H9 (cell line): ENCODE data around the gene HES4. TPM values are rescaled to one million over a fixed set of nuclear protein-coding genes. Genes with fewer than 3 reads are reported as not detected.

Source experiments
- DNase-seq: peaks from one replicate; pipeline ENCODE4 v3.0.0-alpha.2; 2017
- H2AFZ ChIP-seq: one replicate; pipeline ENCODE4 v1.6.1; 2013; ENCODE audit warnings: mild to moderate bottlenecking, low read length, control low read depth, moderate library complexity
- H2AK5ac ChIP-seq: 2 replicates; pipeline ENCODE4 v1.6.1; 2013; ENCODE audit warnings: low read length, control low read depth, mixed read lengths; ENCODE audit not compliant: insufficient read length
- H2BK120ac ChIP-seq: one replicate; pipeline ENCODE4 v1.6.1; 2013; ENCODE audit warnings: low read depth, mild to moderate bottlenecking, low read length, control low read depth, inconsistent platforms; ENCODE audit not compliant: poor library complexity, severe bottlenecking
- H2BK12ac ChIP-seq: 2 replicates; pipeline ENCODE4 v1.6.1; 2013; ENCODE audit warnings: low read length, control low read depth, mixed read lengths, low read depth; ENCODE audit not compliant: insufficient read length
- H2BK15ac ChIP-seq: 2 replicates; pipeline ENCODE4 v1.6.1; 2013; ENCODE audit warnings: low read depth, low read length, control low read depth
- H2BK20ac ChIP-seq: one replicate; pipeline ENCODE4 v1.6.1; 2013; ENCODE audit warnings: low read depth, mild to moderate bottlenecking, low read length, control low read depth, inconsistent platforms; ENCODE audit not compliant: poor library complexity, severe bottlenecking
- H2BK5ac ChIP-seq: 2 replicates; pipeline ENCODE4 v1.6.1; 2013; ENCODE audit warnings: low read length, control low read depth, mixed read lengths; ENCODE audit not compliant: insufficient read length
- H3K14ac ChIP-seq: 2 replicates; pipeline ENCODE4 v1.6.1; 2013; ENCODE audit warnings: low read length, control low read depth; ENCODE audit not compliant: insufficient read depth
- H3K18ac ChIP-seq: 2 replicates; pipeline ENCODE4 v1.6.1; 2013; ENCODE audit warnings: low read depth, mild to moderate bottlenecking, mixed read lengths, low read length, control low read depth; ENCODE audit not compliant: insufficient read length
- H3K23ac ChIP-seq: 2 replicates; pipeline ENCODE4 v1.6.1; 2013; ENCODE audit warnings: low read length, control low read depth, mixed read lengths, low read depth; ENCODE audit not compliant: insufficient read length
- H3K23me2 ChIP-seq: 2 replicates; pipeline ENCODE4 v1.6.1; 2013; ENCODE audit warnings: low read depth, mild to moderate bottlenecking, mixed read lengths, low read length, control low read depth; ENCODE audit not compliant: insufficient read length, poor library complexity, severe bottlenecking
- H3K27ac ChIP-seq: 2 replicates; pipeline ENCODE4 v1.5.1; 2013; ENCODE audit warnings: low read length, control low read depth, mixed read lengths, low read depth; ENCODE audit not compliant: insufficient read length
- H3K27me3 ChIP-seq: 2 replicates; pipeline ENCODE4 v1.6.1; 2013; ENCODE audit warnings: low read length, control low read depth, inconsistent platforms; ENCODE audit not compliant: insufficient read depth
- H3K4ac ChIP-seq: 2 replicates; pipeline ENCODE4 v1.6.1; 2013; ENCODE audit warnings: low read depth, mild to moderate bottlenecking, control low read depth, inconsistent platforms, low read length, moderate library complexity
- H3K4me1 ChIP-seq: 2 replicates; pipeline ENCODE4 v1.6.1; 2013; ENCODE audit warnings: low read length, control low read depth, inconsistent platforms; ENCODE audit not compliant: insufficient read depth
- H3K4me2 ChIP-seq: 2 replicates; pipeline ENCODE4 v1.6.1; 2013; ENCODE audit warnings: low read length, control low read depth, mixed read lengths; ENCODE audit not compliant: insufficient read length, insufficient read depth
- H3K56ac ChIP-seq: 2 replicates; pipeline ENCODE4 v1.6.1; 2013; ENCODE audit warnings: low read depth, mild to moderate bottlenecking, mixed read lengths, low read length, control low read depth; ENCODE audit not compliant: insufficient read length
- H3K79me1 ChIP-seq: 2 replicates; pipeline ENCODE4 v1.6.1; 2013; ENCODE audit warnings: low read depth, mild to moderate bottlenecking, moderate library complexity, low read length, control low read depth, inconsistent platforms; ENCODE audit not compliant: insufficient read depth, poor library complexity, severe bottlenecking
- H3K79me2 ChIP-seq: 2 replicates; pipeline ENCODE4 v1.6.1; 2013; ENCODE audit warnings: low read length, control low read depth, inconsistent platforms; ENCODE audit not compliant: insufficient read depth
- H3K9ac ChIP-seq: 2 replicates; pipeline ENCODE4 v1.6.1; 2013; ENCODE audit warnings: low read length, control low read depth, mixed read lengths; ENCODE audit not compliant: insufficient read length; ENCODE audit errors: extremely low read depth
- H3K9me3 ChIP-seq: one replicate; pipeline ENCODE4 v1.6.1; 2013; ENCODE audit warnings: low read depth, low read length, inconsistent platforms; ENCODE audit not compliant: control insufficient read depth
- H3T11ph ChIP-seq: one replicate; pipeline ENCODE4 v1.6.1; 2013; ENCODE audit warnings: mild to moderate bottlenecking, low read length, control low read depth, inconsistent platforms
- H4K20me1 ChIP-seq: one replicate; pipeline ENCODE4 v1.6.1; 2013; ENCODE audit not compliant: control insufficient read depth, insufficient read length, insufficient read depth
- H4K5ac ChIP-seq: 2 replicates; pipeline ENCODE4 v1.6.1; 2013; ENCODE audit warnings: low read depth, mild to moderate bottlenecking, mixed read lengths, low read length, control low read depth; ENCODE audit not compliant: insufficient read length
- H4K8ac ChIP-seq: replicated peaks from 2 replicates; pipeline ENCODE4 v1.6.1; 2013; ENCODE audit warnings: low read length, control low read depth, mixed read lengths, low read depth; ENCODE audit not compliant: insufficient read length
- H4K91ac ChIP-seq: 2 replicates; pipeline ENCODE4 v1.6.1; 2013; ENCODE audit warnings: low read depth, mild to moderate bottlenecking, moderate library complexity, mixed read lengths, low read length, control low read depth; ENCODE audit not compliant: insufficient read length
- H3K27ac Mint-ChIP-seq, 3 experiments: 2 replicates in 2 of 3; 3 replicates in 1 of 3; pipeline ENCODE4 v1.8.0; 2020 to 2021; ENCODE audit warnings: mixed read lengths in 3 of 3, mild to moderate bottlenecking in 1 of 3, moderate library complexity in 1 of 3
- H3K27me3 Mint-ChIP-seq: 2 replicates; pipeline ENCODE4 v1.8.0; 2021; ENCODE audit warnings: low read depth, mild to moderate bottlenecking, moderate library complexity, mixed read lengths
- H3K36me3 Mint-ChIP-seq, 3 experiments: 2 replicates in 2 of 3; 3 replicates in 1 of 3; pipeline ENCODE4 v1.8.0; 2020 to 2021; ENCODE audit warnings: low read depth in 3 of 3, mixed read lengths in 3 of 3; ENCODE audit not compliant: insufficient read depth in 1 of 3
- H3K4me1 Mint-ChIP-seq, 2 experiments: 2 replicates each; pipeline ENCODE4 v1.8.0; 2020; ENCODE audit warnings: mixed read lengths in 2 of 2
- H3K4me3 Mint-ChIP-seq, 2 experiments: 2 replicates in 1 of 2; 3 replicates in 1 of 2; pipeline ENCODE4 v1.8.0; 2020 to 2021; ENCODE audit warnings: mild to moderate bottlenecking in 2 of 2, mixed read lengths in 2 of 2, moderate library complexity in 1 of 2
- H3K9me3 Mint-ChIP-seq, 2 experiments: 2 replicates in 1 of 2; 3 replicates in 1 of 2; pipeline ENCODE4 v1.8.0; 2020; ENCODE audit warnings: mild to moderate bottlenecking in 2 of 2, mixed read lengths in 2 of 2, moderate library complexity in 1 of 2
- CTCF ChIP-seq: fragments of 200-600 bp; sonication (generic); conservative IDR thresholded peaks from 3 replicates; pipeline ENCODE4 v1.8.0; 2021; ENCODE audit warnings: antibody characterized with exemption, mild to moderate bottlenecking
- WGBS: extraction: QIAGEN DNeasy Blood & Tissue Kit; methylation state at CpG from one replicate; pipeline ENCODE4 v1.1.7; 2013; ENCODE audit warnings: missing lambda C conversion rate, low lambda C conversion rate, mixed read lengths; ENCODE audit not compliant: insufficient read length; ENCODE audit errors: extremely low coverage; 5-methylcytosine and 5-hydroxymethylcytosine counted together
- total RNA-seq: library from RNA; stranded (reverse); gene quantifications from 2 replicates; pipeline ENCODE4 v1.2.1, GENCODE V29; 2021

HES4 gene
- total RNA-seq, 1 experiment from 2014 or later, result 4.0 TPM

GRCh38 chr1:952603-953002 lies 47.3 kb downstream of the HES4 start:
- Histone ChIP-seq H2BK5ac (no peak overlapping the region), H3K23me2 (no peaks in the 10 kb centered on the region), H2BK20ac (no peak overlapping the region), H3K27me3 (no peaks in the 10 kb centered on the region), H4K91ac (no peak overlapping the region), H2BK15ac (no peak overlapping the region), H3K4ac (no peak overlapping the region), H3K79me1 (no peaks in the 10 kb centered on the region), H4K20me1 (no peaks in the 10 kb centered on the region), H3K9ac (no peak overlapping the region), H2AFZ (no peak overlapping the region), H3K27ac (no peak overlapping the region), H3T11ph (no peak overlapping the region), H3K4me1 (no peaks in the 10 kb centered on the region), H3K4me2 (no peak overlapping the region), H3K56ac (no peak overlapping the region), H3K79me2 (no peaks in the 10 kb centered on the region), H4K5ac (no peak overlapping the region), H3K23ac (no peak overlapping the region), H2AK5ac (no peak overlapping the region), H3K14ac (no peak overlapping the region), H3K9me3 (no peaks in the 10 kb centered on the region), H2BK120ac (no peak overlapping the region), H4K8ac (no peak overlapping the region), H3K18ac (no peak overlapping the region), H2BK12ac (no peak overlapping the region)
- Mint-ChIP-seq H3K9me3 (no peaks in the 10 kb centered on the region; a peak in 2 of 5 replicates), H3K27ac (no peak overlapping the region), H3K36me3 (peaks cover 36 to 86% (median 80%) of the 10 kb centered on the region in 3 experiments; a peak in 6 of 7 replicates), H3K4me1 (peaks cover 3 to 7% of the 10 kb centered on the region in 2 experiments), H3K4me3 (no peak overlapping the region), H3K27me3 (no peaks in the 10 kb centered on the region)
- TF ChIP-seq CTCF, result no peak
- no peak for DNase-seq
- no CpG with 5 or more reads among the region's 7 CpGs for WGBS
